WERI-Rb-1 (cell line): ENCODE data around the gene SLC7A14.
A peak's percentile ranks its signal among the peaks of the same experiment; 100 is the strongest.

Experiments used
- DNase-seq: peaks from one replicate; pipeline ENCODE4 v3.0.0-alpha.2; 2020
- H3K27ac ChIP-seq: fragments of 250-450 bp; sonication (Bioruptor Pico); 2 replicates; pipeline ENCODE4 v1.5.1; 2020; ENCODE audit warnings: mild to moderate bottlenecking, moderate library complexity
- H3K27me3 ChIP-seq: fragments of 250-450 bp; sonication (Bioruptor Pico); 2 replicates; pipeline ENCODE4 v1.5.1; 2021; ENCODE audit warnings: mild to moderate bottlenecking, low read depth, moderate library complexity; ENCODE audit not compliant: insufficient read depth, severe bottlenecking
- H3K36me3 ChIP-seq: fragments of 250-450 bp; sonication (Bioruptor Pico); 2 replicates; pipeline ENCODE4 v1.5.1; 2020; ENCODE audit warnings: mild to moderate bottlenecking, moderate library complexity
- H3K4me3 ChIP-seq: 2 replicates; pipeline ENCODE4 v1.5.1; 2011; ENCODE audit warnings: low read depth, mild to moderate bottlenecking, control low read depth, low read length
- H3K9me3 ChIP-seq: fragments of 250-450 bp; sonication (Bioruptor Pico); 2 replicates; pipeline ENCODE4 v1.5.1; 2021; ENCODE audit warnings: mild to moderate bottlenecking, moderate library complexity; ENCODE audit not compliant: severe bottlenecking
- TF ChIP-seq, protein P1 (sequence below): IDR thresholded peaks from 2 replicates; pipeline ENCODE4 v1.5.1; 2011; ENCODE audit warnings: low read depth, mild to moderate bottlenecking, control low read depth, inconsistent platforms, low read length

The SLC7A14 gene

DNA sequence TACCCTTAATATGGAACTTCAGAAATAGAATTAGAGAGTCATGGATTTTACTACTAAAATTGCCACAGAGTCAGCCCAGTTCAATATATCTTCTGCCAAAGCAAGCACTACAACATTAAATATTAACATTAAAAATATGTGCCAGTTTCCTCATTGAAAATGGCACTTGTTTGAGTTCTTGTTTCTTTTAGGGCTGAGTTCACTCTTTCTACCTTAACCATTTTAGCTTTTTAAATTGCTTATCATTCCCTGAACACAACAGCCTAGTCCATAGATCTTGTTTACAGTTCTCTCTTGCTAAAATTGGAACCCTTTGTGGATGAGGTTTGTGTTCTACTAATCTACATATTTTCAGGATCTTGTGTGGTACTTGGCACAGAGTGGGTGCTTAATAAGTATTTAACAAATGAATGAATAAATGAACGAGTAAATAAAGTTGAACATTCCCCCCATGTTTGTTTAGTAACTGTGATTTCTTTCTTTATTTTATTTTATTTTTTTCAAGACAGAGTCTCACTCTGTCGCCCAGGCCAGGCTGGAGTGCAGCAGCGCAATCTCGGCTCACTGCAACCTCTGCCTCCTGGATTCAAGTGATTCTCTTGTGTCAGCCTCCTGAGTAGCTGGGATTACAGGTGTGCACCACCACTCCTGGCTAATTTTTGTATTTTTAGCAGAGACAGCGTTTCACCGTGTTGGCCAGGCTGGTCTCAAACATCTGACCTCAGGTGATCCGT lies 46.0 kb upstream of the SLC7A14 start:
- Histone ChIP-seq H3K4me3 (no peak overlapping the region), H3K27me3 (no peaks in the 10 kb centered on the region), H3K27ac (no peak overlapping the region), H3K36me3 (no peaks in the 10 kb centered on the region), H3K9me3 (no peaks in the 10 kb centered on the region)
- TF ChIP-seq, protein P1, sequence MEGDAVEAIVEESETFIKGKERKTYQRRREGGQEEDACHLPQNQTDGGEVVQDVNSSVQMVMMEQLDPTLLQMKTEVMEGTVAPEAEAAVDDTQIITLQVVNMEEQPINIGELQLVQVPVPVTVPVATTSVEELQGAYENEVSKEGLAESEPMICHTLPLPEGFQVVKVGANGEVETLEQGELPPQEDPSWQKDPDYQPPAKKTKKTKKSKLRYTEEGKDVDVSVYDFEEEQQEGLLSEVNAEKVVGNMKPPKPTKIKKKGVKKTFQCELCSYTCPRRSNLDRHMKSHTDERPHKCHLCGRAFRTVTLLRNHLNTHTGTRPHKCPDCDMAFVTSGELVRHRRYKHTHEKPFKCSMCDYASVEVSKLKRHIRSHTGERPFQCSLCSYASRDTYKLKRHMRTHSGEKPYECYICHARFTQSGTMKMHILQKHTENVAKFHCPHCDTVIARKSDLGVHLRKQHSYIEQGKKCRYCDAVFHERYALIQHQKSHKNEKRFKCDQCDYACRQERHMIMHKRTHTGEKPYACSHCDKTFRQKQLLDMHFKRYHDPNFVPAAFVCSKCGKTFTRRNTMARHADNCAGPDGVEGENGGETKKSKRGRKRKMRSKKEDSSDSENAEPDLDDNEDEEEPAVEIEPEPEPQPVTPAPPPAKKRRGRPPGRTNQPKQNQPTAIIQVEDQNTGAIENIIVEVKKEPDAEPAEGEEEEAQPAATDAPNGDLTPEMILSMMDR, result no peak
- no peak for DNase-seq

DNA sequence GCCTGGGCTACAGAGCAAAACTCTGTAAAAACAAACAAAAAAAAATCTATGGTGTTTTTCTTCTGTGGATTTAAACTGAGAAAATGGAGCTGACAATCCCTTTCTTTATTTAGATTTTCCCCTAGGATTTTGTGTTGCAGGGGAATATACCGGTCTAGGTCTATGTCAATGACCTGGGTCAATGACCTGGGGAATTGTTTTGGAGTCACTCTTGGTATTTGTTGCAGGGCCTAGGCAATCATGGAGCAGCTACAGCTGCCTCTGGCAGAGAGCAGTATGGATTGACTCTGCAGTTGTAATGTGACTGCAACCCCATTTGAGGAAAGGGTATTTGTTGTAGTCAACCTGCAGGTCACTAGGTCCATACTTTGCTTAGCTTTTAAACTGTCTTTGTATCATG lies 37.6 kb upstream of the SLC7A14 start:
- Histone ChIP-seq H3K36me3 (no peaks in the 10 kb centered on the region), H3K9me3 (no peaks in the 10 kb centered on the region), H3K27me3 (no peaks in the 10 kb centered on the region), H3K27ac (no peak overlapping the region), H3K4me3 (no peak overlapping the region)
- TF ChIP-seq, protein P1, result no peak
- DNase-seq, result no peak

DNA sequence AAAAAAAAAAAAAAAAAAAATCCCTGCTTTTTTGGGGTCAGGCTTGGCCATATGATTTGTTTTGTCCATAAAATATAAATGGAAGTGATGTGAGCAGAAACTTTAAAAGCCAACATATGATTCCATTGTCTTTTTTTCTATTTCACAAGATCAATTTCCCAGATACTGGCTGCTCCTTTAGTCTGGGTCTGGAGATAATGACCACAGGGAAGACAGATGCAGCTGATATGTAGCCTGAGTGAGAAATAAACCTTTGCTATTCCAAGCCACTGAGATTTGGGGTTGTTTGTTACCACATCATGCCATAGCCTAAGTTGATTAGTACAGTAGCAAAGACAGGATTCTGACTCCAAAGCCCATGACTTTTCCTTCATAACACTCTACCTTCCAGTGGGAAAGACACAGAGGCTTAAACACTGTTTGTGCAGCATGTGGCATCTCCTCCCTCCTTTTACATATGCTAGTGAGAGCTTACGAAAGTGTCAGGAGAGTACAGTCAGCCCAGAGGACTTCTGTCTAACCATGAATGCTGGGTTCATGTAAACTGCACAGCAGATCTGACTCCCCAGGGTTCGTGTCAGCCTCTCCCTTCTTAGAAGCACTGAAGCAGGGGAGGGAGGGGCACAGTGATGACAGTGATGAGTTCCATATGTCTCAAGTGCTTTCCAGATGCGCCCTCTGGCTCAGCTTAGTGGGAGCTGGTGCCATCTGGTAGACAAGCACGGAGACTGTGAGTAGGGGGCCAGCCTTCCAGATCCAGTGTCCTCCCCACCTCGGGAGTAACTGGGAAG lies 36.7 kb upstream of the SLC7A14 start:
- H3K36me3 ChIP-seq, result no peaks in the 10 kb centered on the region
- no peaks in the 10 kb centered on the region for H3K9me3 ChIP-seq
- DNase-seq, result peak; percentile 80
- H3K27ac ChIP-seq, result peak overlapping the region; percentile 43
- peak overlapping the region; percentile 20; the same call in 1 of the 2 replicates for H3K4me3 ChIP-seq
- no peaks in the 10 kb centered on the region for H3K27me3 ChIP-seq
- TF ChIP-seq, protein P1, result 0 out of 2 replicates have a peak, but pooled peaks have one; percentile 13

DNA sequence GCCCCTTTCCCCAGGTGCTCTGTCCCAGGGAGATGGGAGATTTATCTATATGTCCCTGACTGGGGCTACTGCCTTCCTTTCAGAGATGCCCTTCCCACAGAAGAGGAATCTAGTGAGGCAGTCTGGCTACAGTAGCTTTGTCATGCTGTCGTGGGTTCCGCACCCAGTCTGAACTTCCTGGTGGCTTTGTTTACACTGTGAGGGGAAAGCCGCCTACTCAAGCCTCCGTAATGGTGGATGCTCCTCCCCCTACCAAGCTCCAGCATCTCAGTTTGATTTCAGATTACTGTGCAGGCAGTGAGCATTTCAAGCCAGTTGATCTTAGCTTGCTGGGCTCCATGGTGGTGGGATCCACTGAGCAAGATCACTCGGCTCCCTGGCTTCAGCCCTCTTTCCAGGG lies 35.4 kb upstream of the SLC7A14 start:
- TF ChIP-seq, protein P1, result no peak
- Histone ChIP-seq H3K9me3 (no peaks in the 10 kb centered on the region), H3K27me3 (no peaks in the 10 kb centered on the region), H3K27ac (no peak overlapping the region), H3K36me3 (no peaks in the 10 kb centered on the region), H3K4me3 (no peak overlapping the region)
- DNase-seq, result no peak

DNA sequence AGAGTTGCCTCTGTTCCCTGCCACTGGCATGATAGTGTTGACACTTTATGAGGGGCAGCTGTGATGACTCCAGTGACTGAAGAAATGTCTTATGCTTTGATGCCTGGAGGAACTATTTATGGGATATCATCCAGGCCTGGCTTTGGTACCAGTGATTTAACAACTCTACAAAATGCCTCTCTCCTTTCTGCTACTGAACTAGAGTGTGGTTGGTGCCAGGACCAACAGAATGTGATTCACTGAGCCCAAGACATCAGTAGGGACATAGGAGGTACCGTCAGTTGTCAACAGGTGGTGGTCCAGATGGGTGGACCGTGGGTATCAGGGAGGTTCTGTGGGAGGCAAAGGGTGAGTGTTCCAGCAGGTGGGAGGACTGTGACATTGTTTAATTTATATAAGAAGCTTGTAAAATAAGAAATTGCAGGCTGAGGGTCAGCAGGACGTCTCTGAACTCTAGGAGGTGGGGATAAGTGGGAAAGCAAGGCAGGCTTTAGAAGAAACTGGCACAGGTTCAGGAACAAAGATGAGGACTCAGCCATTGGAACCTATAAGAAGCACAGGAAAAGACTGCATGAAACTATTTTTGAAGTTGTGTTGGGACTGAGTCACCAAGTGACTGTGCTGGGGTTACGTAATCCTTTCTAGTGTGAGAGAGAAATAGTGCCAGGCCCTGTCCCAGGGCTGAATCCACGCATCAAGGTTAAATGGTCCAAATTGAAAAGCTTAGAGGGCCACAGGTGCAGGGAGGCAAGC lies 28.5 kb upstream of the SLC7A14 start:
- no peak for DNase-seq
- Histone ChIP-seq H3K27ac (no peak overlapping the region), H3K4me3 (no peak overlapping the region), H3K9me3 (no peaks in the 10 kb centered on the region), H3K36me3 (no peaks in the 10 kb centered on the region), H3K27me3 (no peaks in the 10 kb centered on the region)
- TF ChIP-seq, protein P1, result no peak
